AG04450 (cell line): Measurements from ENCODE around the gene HOXB7. TPM values are rescaled to one million over a fixed set of nuclear protein-coding genes. Genes with fewer than 3 reads are reported as not detected.

Experiments used
- CTCF ChIA-PET: fragments of 300-600, 350-600 bp; formaldehyde crosslinking; extraction: SDS; loops from one replicate; lab custom pipeline; 2022; ENCODE audit warnings: antibody characterized with exemption, inconsistent platforms; lab: Charles Lee
- POLR2A ChIA-PET: fragments of 350-600 bp; formaldehyde crosslinking; extraction: SDS; loops from one replicate; lab custom pipeline; 2021; ENCODE audit warnings: antibody characterized with exemption, inconsistent platforms; lab: Yijun Ruan, JAX
- DNase-seq: peaks from one replicate; pipeline ENCODE4 v3.0.0-alpha.2; 2011; ENCODE audit warnings: low read depth, low spot score
- H3K27ac ChIP-seq: one replicate; pipeline ENCODE4 v1.5.1; 2012; ENCODE audit warnings: low read depth, low read length, control low read depth
- H3K27me3 ChIP-seq: one replicate; pipeline ENCODE4 v1.6.0; 2012; ENCODE audit warnings: low read length; ENCODE audit not compliant: control insufficient read depth, insufficient read depth
- H3K4me3 ChIP-seq: 2 replicates; pipeline ENCODE4 v1.5.1; 2011; ENCODE audit warnings: mild to moderate bottlenecking, low read depth, low read length, control low read depth
- H3K9me3 ChIP-seq: 2 replicates; pipeline ENCODE4 v1.5.1; 2012; ENCODE audit warnings: low read length; ENCODE audit not compliant: control insufficient read depth, insufficient read depth
- CTCF ChIP-seq: IDR thresholded peaks from 2 replicates; pipeline ENCODE4 v1.5.1; 2011; ENCODE audit warnings: low read depth, low read length, control low read depth, inconsistent platforms
- polyA plus RNA-seq: library from polyadenylated mRNA; depleted of rRNA; stranded (reverse); fragments of >200 nt; gene quantifications from 2 replicates; pipeline ENCODE4 v1.2.3, GENCODE V29; 2011

Gene HOXB7
- polyA plus RNA-seq, 1 experiment = 11.3 TPM

GRCh38 chr17:48619826-48620449, 9.1 kb upstream of the HOXB7 start:
- no peak for TF ChIP-seq CTCF
- Histone ChIP-seq H3K27me3 (peaks cover 97% of the 10 kb centered on the region), H3K4me3 (no peak overlapping the region), H3K9me3 (peaks cover 6% of the 10 kb centered on the region; the same call in 1 of the 2 replicates), H3K27ac (no peak overlapping the region)
- no peak for DNase-seq
- ChIA-PET POLR2A (no interaction called here), CTCF (interaction anchor here (0.9 to 3.9 kb wide), 5 partner anchors 104 to 312 kb away, joined by 3 to 42 read pairs (median 10); no protein-coding TSS in a partner anchor)

- POLR2A ChIA-PET = interaction anchor here (1.2 kb wide), 1 partner anchor 25 kb away, joined by 3 read pairs; the partner anchor contains the start of gene HOXB5
- no peak for DNase-seq
- H3K27ac ChIP-seq = no peak overlapping the region
- CTCF ChIA-PET = interaction anchor here (0.6 to 3.9 kb wide), 30 partner anchors 9 to 600 kb away, joined by 3 to 42 read pairs (median 4); partner anchors contain the start of gene HOXB5
- H3K4me3 ChIP-seq = no peak overlapping the region
- peaks cover 6% of the 10 kb centered on the region; the same call in 1 of the 2 replicates for H3K9me3 ChIP-seq
- peak; percentile 96 for TF ChIP-seq CTCF
- peaks cover 96% of the 10 kb centered on the region for H3K27me3 ChIP-seq
Measured at GRCh38 chr17:48618256-48618896, 7.6 kb upstream of the HOXB7 start.

GRCh38 chr17:48617471-48618255, 6.8 kb upstream of the HOXB7 start:
- peaks cover 6% of the 10 kb centered on the region; the same call in 1 of the 2 replicates for H3K9me3 ChIP-seq
- TF ChIP-seq CTCF = no peak
- no peak overlapping the region for H3K4me3 ChIP-seq
- DNase-seq = no peak
- ChIA-PET CTCF (interaction anchor here (0.9 to 3.9 kb wide), 18 partner anchors 25 to 600 kb away, joined by 3 to 42 read pairs (median 4); partner anchors contain the start of gene HOXB5), POLR2A (interaction anchor here (1.2 kb wide), 1 partner anchor 24 kb away, joined by 3 read pairs; the partner anchor contains the start of gene HOXB5)
- peaks cover 89% of the 10 kb centered on the region for H3K27me3 ChIP-seq
- no peak overlapping the region for H3K27ac ChIP-seq

- Histone ChIP-seq H3K27ac (no peak overlapping the region), H3K4me3 (no peak overlapping the region), H3K27me3 (peaks cover 81% of the 10 kb centered on the region), H3K9me3 (peaks cover 6% of the 10 kb centered on the region; the same call in 1 of the 2 replicates)
- no peak for DNase-seq
- ChIA-PET POLR2A (interaction anchor here (1.2 kb wide), 1 partner anchor 23 kb away, joined by 3 read pairs; the partner anchor contains the start of gene HOXB5), CTCF (interaction anchor here (1.0 to 4.9 kb wide), 8 partner anchors 24 to 537 kb away, joined by 3 to 42 read pairs (median 12); partner anchors contain the start of gene HOXB5)
- no peak for TF ChIP-seq CTCF
Measured at GRCh38 chr17:48616717-48617470, 6.1 kb upstream of the HOXB7 start.
